ENCODE data around the gene FSIP1. TPM values are rescaled to one million over a fixed set of nuclear protein-coding genes. Genes with fewer than 3 reads are reported as not detected.

The FSIP1 gene
- total RNA-seq, 4 donors from 2014 or later, result 1.9 to 8.6 (median 5.6) TPM; not detected in 1

- 33 to 84% methylated on average over 1 to 2 of the region's 2 CpGs for WGBS, 2 donors (ENCODE audit: low coverage in 1 of 2)
- H3K9me3 ChIP-seq, result no peaks in the 10 kb centered on the region
- no peak for DNase-seq
- in situ Hi-C loops (cut with MboI; ENCODE audit: low pct_ligation_motif_present in 1 of 4, low pct_unique_long_range_greater_than_20kb in 1 of 4, low sequenced_read_pairs in 3 of 4) (no loop called here), intact Hi-C loops (cut with DNase I; ENCODE audit: low total_unique reads) (loop anchor here (10.0 kb wide), 1 partner anchor 292 kb away; no protein-coding TSS in a partner anchor)
- TF ChIP-seq POLR2A (IDR thresholded peaks at IDR 0.05), result no peak
- TF ChIP-seq POLR2AphosphoS5 (IDR thresholded peaks at IDR 0.05), result no peak
- no peaks in the 10 kb centered on the region for H3K36me3 ChIP-seq
- no peak overlapping the region for H3K4me3 ChIP-seq
- no peaks in the 10 kb centered on the region for H3K27me3 ChIP-seq
- no peak overlapping the region for H3K27ac ChIP-seq
- peaks cover 3 to 18% (median 10%) of the 10 kb centered on the region in 4 donors for H3K4me1 ChIP-seq
These were observed 100.3 kb downstream of the FSIP1 start for GRCh38 chr15:39682366-39682765.

GRCh38 chr15:39680868-39681267 lies 101.8 kb downstream of the FSIP1 start:
- Histone ChIP-seq H3K9me3 (no peaks in the 10 kb centered on the region), H3K27me3 (no peaks in the 10 kb centered on the region), H3K27ac (peak overlapping the region in 3 of 4 donors; percentile 19 to 53 (median 30)), H3K36me3 (no peaks in the 10 kb centered on the region), H3K4me3 (no peak overlapping the region), H3K4me1 (peaks cover 3 to 16% (median 10%) of the 10 kb centered on the region in 4 donors)
- in situ Hi-C loops (cut with MboI; ENCODE audit: low pct_ligation_motif_present in 1 of 4, low pct_unique_long_range_greater_than_20kb in 1 of 4, low sequenced_read_pairs in 3 of 4), result no loop called here
- 45% methylated on average over 2 of the region's 2 CpGs; no CpG with 5 or more reads in 1 of the 2 donors for WGBS, 2 donors (ENCODE audit: low coverage in 1 of 2)
- TF ChIP-seq POLR2A (IDR thresholded peaks at IDR 0.05) (no peak), POLR2AphosphoS5 (IDR thresholded peaks at IDR 0.05) (no peak), EP300 (IDR thresholded peaks at IDR 0.05; ENCODE audit: low read depth) (no peak)
- TF ChIP-seq, protein P1, sequence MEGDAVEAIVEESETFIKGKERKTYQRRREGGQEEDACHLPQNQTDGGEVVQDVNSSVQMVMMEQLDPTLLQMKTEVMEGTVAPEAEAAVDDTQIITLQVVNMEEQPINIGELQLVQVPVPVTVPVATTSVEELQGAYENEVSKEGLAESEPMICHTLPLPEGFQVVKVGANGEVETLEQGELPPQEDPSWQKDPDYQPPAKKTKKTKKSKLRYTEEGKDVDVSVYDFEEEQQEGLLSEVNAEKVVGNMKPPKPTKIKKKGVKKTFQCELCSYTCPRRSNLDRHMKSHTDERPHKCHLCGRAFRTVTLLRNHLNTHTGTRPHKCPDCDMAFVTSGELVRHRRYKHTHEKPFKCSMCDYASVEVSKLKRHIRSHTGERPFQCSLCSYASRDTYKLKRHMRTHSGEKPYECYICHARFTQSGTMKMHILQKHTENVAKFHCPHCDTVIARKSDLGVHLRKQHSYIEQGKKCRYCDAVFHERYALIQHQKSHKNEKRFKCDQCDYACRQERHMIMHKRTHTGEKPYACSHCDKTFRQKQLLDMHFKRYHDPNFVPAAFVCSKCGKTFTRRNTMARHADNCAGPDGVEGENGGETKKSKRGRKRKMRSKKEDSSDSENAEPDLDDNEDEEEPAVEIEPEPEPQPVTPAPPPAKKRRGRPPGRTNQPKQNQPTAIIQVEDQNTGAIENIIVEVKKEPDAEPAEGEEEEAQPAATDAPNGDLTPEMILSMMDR (IDR thresholded peaks at IDR 0.05), result no peak
- intact Hi-C loops (cut with DNase I; ENCODE audit: low total_unique reads), result loop anchor here (10.0 kb wide), 1 partner anchor 294 kb away; no protein-coding TSS in a partner anchor
- DNase-seq, result no peak

GRCh38 chr15:39672666-39673065 lies 110.0 kb downstream of the FSIP1 start:
- intact Hi-C loops (cut with DNase I; ENCODE audit: low total_unique reads), result no loop called here
- in situ Hi-C loops (cut with MboI; ENCODE audit: low pct_ligation_motif_present in 1 of 4, low pct_unique_long_range_greater_than_20kb in 1 of 4, low sequenced_read_pairs in 3 of 4), result no loop called here
- no peaks in the 10 kb centered on the region for H3K27me3 ChIP-seq
- TF ChIP-seq POLR2A (IDR thresholded peaks at IDR 0.05), result no peak
- H3K4me3 ChIP-seq, result no peak overlapping the region
- H3K9me3 ChIP-seq, result no peaks in the 10 kb centered on the region
- no peaks in the 10 kb centered on the region for H3K4me1 ChIP-seq
- no peak for DNase-seq
- H3K36me3 ChIP-seq, result no peaks in the 10 kb centered on the region
- WGBS, 2 donors (ENCODE audit: low coverage in 1 of 2), result 91 to 94% methylated on average over 3 of the region's 3 CpGs
- H3K27ac ChIP-seq, result no peak overlapping the region

DNA sequence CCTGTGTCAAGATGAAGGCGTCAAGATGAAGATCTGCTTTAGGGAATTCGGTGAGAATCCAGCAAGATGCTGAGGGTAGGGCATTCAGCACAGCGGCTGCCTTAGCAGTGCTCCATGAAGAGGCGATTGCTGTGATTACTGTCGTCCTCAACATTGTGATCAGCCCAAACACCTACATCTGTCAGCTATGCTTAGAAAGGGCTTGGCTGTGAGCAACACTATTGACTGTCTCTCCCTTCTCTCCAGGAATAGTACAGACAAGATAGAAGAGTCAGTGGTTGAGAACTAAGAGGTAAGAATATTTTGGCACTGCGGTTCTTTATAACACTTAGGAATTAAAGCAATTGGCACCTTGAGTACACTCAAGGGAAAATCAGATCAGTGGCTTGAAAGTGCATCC lies 110.5 kb downstream of the FSIP1 start:
- Histone ChIP-seq H3K36me3 (no peaks in the 10 kb centered on the region), H3K4me3 (no peak overlapping the region), H3K27me3 (no peaks in the 10 kb centered on the region), H3K27ac (no peak overlapping the region), H3K4me1 (no peaks in the 10 kb centered on the region), H3K9me3 (no peaks in the 10 kb centered on the region)
- DNase-seq, result no peak
- in situ Hi-C loops (cut with MboI; ENCODE audit: low pct_ligation_motif_present in 1 of 4, low pct_unique_long_range_greater_than_20kb in 1 of 4, low sequenced_read_pairs in 3 of 4), result no loop called here
- 75 to 96% methylated on average over 2 to 6 of the region's 6 CpGs for WGBS, 2 donors (ENCODE audit: low coverage in 1 of 2)
- intact Hi-C loops (cut with DNase I; ENCODE audit: low total_unique reads), result no loop called here
- TF ChIP-seq EP300 (IDR thresholded peaks at IDR 0.05; ENCODE audit: low read depth) (no peak), POLR2A (IDR thresholded peaks at IDR 0.05) (no peak), POLR2AphosphoS5 (IDR thresholded peaks at IDR 0.05) (no peak)
- TF ChIP-seq, protein P1 (IDR thresholded peaks at IDR 0.05), result no peak

- in situ Hi-C loops (cut with MboI; ENCODE audit: low pct_ligation_motif_present in 1 of 4, low pct_unique_long_range_greater_than_20kb in 1 of 4, low sequenced_read_pairs in 3 of 4), result no loop called here
- TF ChIP-seq POLR2AphosphoS5 (IDR thresholded peaks at IDR 0.05) (no peak), POLR2A (IDR thresholded peaks at IDR 0.05) (no peak), EP300 (IDR thresholded peaks at IDR 0.05; ENCODE audit: low read depth) (no peak)
- TF ChIP-seq, protein P1 (IDR thresholded peaks at IDR 0.05), result no peak
- no peak for DNase-seq
These were observed 112.0 kb downstream of the FSIP1 start for GRCh38 chr15:39670687-39671086.

More at GRCh38 chr15:39670687-39671086, 112.0 kb downstream of the FSIP1 start:
- H3K4me1 ChIP-seq, result peaks cover 0 to 6% (median 3%) of the 10 kb centered on the region in 4 donors
- H3K27ac ChIP-seq, result no peak overlapping the region
- H3K4me3 ChIP-seq, result no peak overlapping the region
- no peaks in the 10 kb centered on the region for H3K27me3 ChIP-seq
- H3K9me3 ChIP-seq, result no peaks in the 10 kb centered on the region
- intact Hi-C loops (cut with DNase I; ENCODE audit: low total_unique reads), result no loop called here
- H3K36me3 ChIP-seq, result no peaks in the 10 kb centered on the region
- WGBS, 2 donors (ENCODE audit: low coverage in 1 of 2), result 84 to 98% methylated on average over 2 of the region's 2 CpGs
